Tracheal epithelial cell (primary cell): Measurements from ENCODE around the gene STAM2. TPM values are rescaled to one million over a fixed set of nuclear protein-coding genes. Genes with fewer than 3 reads are reported as not detected.

Experiments
- total RNA-seq: library from RNA; depleted of rRNA; stranded (reverse); fragments of >200 nt; gene quantifications from 2 replicates; pipeline ENCODE4 v1.2.1, GENCODE V29; 2014

STAM2 gene
- total RNA-seq, result 23.6 and 26.6 TPM in 2 replicates

DNA sequence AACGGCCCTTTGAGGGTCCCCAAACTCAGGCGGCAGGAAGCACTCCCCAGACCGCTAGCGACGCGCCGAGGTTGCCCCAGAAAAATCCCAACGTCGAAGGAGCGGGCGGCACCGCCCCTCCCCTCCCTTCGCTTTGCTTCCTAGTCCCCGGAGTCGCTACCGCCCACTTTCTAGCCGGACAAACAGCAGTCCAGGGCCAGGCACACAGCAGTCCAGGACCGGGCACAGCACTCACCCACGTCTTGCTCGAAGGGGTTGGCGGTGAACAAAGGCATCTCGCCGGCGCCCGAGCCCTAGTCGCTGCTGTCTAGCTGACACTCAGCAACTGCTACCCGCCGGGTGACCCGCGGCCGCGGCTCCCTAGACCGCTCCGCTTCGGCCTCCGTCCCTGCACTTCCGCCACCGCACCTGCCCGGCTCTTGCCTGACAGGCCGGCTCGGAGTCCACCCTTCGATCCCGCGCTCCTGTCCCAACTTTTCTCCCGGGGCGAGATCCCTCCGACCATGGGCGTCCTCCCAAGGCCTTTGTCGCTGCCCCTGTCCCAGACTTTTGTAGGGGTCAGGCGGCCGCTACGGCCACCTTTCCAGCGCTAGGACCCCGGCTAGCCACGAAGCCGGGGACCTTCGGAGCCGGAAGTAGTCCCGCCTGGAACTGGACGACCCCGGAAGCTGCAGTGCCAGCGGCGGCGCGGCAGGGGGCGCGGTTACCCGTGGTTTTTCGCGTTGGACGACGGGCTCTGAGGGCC is at the start of gene STAM2:
Gene STAM2, minus strand, starts transcription at position 396 of the 745 bp plus-strand sequence. Its CDS starts 121 bp downstream, at position 275.

DNA sequence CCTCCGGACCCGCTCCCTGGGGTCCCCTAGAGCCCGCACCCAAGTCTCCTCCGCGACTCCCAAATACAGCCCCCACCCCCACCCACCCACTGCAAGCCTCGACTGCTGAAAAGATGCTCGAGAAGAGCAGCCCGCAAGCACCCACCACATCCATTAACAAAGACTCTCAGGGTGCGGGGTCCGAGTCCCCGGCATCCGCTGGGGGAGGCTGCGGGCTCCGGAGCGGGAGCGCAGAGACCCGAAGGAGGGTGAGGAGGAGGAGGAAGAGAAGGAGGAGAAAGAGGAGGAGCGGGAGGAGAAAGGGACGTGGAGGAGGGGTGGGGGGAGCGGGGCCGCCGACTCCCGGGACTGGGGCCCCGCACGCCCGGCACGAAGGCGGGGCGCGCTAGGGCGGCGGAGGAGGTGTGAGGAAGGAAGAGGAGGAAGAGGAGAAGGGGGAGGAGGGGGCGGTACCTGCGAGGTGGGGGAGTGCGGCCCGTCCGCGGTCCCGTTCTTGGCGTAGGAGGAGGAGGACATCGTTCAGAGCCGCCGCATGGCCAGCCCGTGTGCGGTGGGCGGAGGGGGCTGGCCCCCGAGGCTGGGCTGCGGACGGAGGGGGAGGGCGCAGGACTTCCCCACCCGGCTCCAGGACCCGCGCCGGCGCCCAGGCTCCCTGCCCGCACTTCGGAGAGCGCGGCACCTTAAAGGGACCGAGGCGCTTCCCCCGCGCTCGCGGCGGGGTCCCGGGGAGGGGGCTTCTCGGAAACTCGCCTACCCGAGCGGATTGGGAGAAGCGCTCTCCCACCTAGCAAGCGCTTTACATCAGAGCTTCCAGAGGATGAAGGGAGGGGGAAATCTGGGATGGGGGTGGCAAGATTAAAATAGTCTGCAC is 76.8 kb downstream of the STAM2 start, which contains the start of gene CACNB4:
Gene CACNB4, minus strand, starts transcription at position 549 of the 871 bp plus-strand sequence.

Other genes with a start within 250 kb of the STAM2 start
- under 0.01 and 0.21 TPM in 2 replicates for gene CACNB4, start 76.7 kb downstream of the STAM2 start, total RNA-seq
- 28.3 and 39.8 TPM in 2 replicates for gene FMNL2, start 159.4 kb upstream of the STAM2 start, total RNA-seq